PC-9 (cell line): ENCODE measurements around the gene FLAD1.

Source experiments
- EZH2 ChIP-seq: fragments of 200-600 bp; sonication (generic); IDR thresholded peaks from 2 replicates; pipeline ENCODE4 v1.8.0; 2017; ENCODE audit warnings: antibody characterized with exemption, low read depth
- TF ChIP-seq, protein P1 (sequence below): fragments of 200-600 bp; sonication (generic); conservative IDR thresholded peaks from 2 replicates; pipeline ENCODE4 v1.6.1; 2017; ENCODE audit warnings: mixed run types, antibody characterized with exemption, mild to moderate bottlenecking, moderate library complexity

DNA sequence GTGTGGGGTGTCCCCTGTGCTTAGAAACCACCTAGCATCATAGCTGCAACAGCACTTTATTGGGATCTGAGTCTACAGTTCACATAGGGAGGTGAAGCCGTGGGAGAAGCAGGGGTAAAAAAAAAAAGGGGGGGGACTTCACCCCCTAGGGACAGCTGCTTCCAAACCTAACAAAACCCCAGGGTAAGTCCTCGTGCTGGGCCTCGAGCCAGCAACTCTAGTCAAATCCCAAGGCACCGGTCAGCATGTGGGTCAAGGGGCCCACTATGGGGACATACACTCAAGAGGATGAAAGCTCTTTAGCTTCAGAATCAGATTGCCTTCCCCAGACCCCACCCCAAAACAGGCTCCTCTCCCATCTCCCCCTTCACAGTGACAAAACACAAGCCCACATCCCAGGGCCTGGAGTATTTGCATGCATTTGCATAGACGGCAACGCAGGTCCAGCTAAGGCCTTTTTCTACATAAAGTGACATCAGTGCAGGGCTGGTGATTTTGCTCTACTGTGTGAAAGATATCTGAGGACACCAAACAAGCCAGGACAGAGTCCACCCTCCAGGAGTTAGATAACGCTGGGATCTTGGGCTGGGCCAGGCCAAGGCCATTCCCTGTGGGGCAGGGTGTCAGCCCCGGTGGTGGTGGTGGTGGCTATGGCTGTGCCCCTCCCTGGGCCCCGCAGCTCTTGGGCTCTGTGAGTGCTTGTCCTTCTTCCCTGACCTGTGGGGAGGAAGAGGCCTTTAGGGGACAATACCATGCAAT lies 38.6 kb upstream of the FLAD1 start:
- TF ChIP-seq, protein P1, sequence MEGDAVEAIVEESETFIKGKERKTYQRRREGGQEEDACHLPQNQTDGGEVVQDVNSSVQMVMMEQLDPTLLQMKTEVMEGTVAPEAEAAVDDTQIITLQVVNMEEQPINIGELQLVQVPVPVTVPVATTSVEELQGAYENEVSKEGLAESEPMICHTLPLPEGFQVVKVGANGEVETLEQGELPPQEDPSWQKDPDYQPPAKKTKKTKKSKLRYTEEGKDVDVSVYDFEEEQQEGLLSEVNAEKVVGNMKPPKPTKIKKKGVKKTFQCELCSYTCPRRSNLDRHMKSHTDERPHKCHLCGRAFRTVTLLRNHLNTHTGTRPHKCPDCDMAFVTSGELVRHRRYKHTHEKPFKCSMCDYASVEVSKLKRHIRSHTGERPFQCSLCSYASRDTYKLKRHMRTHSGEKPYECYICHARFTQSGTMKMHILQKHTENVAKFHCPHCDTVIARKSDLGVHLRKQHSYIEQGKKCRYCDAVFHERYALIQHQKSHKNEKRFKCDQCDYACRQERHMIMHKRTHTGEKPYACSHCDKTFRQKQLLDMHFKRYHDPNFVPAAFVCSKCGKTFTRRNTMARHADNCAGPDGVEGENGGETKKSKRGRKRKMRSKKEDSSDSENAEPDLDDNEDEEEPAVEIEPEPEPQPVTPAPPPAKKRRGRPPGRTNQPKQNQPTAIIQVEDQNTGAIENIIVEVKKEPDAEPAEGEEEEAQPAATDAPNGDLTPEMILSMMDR: no peak
- TF ChIP-seq EZH2: no peak
